ENCODE results near the gene PP2D1.

- no peak for TF ChIP-seq POLR2A (IDR thresholded peaks at IDR 0.05)
- no peak for TF ChIP-seq CTCF (IDR thresholded peaks at IDR 0.05)
These were observed 61.7 kb downstream of the PP2D1 start for GRCh38 chr3:19950316-19950715.

Measured in testis (tissue), 2 donors.